ENCODE results near the gene MALL.
"Not testable (repeated sequence)": the region's sequence is repeated elsewhere in the genome, so short reads cannot be mapped to it uniquely, and the experiment has no call there.

MALL gene

DNA sequence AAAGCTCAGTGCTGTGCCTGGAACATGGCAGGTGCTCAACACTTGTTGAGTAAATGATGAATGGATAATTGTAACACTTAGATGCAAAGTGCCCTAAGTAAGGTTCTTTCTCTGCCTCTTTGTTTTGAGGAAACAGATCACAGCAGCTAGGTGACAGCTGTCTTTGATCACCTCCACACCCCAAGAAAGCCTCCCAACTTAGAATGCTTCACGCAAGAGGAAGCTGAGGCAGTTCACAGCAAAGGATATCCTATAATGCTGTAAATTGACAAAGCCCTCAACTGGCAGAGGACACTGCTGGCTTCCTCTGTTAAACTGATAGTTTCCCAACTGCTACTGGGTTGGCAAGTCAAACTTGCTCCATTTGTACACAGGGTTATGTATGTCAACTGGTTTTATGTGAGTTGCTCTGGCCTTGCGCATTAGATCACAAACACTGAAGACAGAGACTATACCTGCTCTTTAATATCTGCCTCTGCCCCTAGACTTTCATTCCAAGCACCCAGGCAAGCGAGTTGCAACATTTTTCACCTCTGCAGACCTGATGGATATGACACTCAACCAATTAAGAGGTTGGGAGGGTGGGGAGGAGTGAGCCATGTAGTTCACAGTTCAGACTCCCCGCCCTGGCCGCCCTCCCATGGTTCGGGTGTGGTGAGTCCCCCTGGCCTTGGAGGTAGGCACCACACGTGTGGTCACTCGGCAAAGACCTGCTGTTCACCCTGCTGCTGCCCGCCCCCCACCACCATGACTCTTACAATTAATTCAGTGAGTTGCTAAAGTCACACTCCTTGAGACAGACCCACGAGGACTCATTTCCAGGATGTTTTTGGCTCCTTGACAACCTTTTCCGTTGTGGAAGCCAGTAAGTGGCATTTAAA is 4.8 kb upstream of the MALL start:
- DNase-seq: no peak

DNA sequence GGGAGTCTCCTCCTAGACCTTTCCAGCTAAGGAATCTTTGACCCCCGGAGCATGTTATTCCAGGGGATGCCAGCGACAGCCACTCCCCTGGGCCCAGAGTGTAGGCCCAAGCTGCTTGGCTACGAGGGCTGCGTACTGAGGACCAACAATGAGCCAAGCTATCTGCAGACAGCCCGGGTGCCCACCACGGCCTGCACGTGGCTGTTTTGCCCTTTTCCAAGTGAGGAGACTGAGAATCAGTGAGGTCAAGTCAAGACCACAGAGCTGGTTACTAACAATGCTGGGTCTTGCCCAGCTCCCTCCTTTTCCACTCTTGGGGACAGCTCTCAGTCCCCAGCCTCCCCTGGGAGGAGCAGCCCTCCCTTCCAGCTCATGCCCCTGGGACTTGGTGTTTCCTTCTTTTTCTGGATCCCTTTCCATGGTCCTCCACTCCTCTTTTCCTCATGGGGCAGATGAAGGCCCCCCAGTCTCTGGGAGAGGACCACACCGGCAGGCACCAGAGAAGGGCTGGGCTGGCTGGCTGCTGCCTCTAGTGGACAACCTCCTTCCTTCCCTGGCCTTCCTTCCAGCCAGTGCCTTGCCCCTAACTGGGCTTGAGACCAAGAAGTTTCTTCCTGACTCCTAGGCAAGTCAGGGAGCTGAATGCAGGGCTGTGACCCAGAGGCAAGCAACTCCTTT is 550 bp upstream of the MALL start:
- DNase-seq: no peak

DNA sequence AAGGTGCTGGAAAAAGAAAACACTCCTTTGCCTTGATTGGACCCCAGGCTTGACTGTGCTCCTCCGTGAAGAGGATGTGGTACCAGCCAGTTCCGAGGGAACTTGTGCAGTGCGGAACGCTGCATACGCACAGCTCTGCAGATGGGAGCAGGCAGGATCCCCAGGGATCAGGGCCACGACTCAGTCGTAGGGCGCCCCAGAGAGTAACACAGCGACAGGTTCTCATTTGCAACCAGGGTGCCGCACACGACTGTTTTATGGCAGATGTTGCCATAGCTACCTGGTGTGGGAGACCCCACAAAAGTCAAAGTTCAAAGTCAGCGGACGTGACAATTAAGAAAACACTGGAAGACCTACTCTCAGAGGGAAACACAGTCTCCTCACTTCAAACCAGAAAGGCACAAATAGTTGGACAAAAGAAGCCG is 779 bp downstream of the MALL start:
- peak; percentile 39 for DNase-seq

DNA sequence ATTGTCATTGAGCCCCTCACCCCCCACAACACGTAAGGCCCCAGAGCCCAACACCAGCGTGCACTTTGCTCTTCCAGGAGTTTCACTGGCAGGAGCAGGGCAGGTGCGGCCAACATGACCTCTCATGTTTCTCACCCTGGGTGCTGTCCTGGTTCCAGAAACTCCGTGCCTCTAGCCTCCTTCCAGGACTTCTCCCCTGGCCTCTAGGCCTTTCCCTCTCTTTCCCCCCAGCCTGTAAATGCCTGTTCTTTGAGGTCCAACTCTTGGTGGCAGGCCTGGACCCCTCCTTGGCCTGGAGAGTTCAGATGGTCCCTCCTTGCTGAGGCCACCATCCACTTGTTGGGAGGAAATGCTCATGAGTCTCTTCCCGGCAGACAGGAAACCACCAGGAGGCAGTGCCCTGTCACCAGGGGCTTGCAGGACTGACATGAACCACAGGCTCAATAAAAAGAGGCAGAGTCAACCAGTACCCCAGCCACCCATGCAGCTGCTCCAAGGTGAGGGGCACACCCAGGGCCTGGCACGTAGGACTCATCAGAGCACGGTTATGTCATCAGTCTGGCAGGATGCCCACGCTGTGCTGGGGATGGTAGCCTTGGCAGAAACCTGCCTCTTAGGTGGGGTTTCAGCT is 1.5 kb downstream of the MALL start:
- peak; percentile 30 for DNase-seq

DNA sequence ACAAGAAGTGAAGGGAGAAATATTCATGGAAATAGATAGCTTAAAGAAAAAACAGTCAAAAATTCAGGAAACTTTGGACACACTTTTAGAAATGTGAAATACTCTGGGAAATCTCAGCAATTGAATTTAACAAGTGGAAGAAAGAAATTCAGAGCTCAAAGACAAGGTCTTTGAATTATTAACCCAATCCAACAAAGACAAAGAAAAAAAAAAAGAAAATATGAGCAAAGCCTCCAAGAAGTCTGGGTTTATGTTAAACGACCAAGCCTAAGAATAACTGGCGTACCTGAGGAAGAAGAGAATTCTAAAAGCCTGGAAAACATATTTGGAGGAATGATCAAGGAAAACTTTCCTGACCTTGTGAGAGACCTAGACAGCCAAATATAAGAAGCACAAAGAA is 7.3 kb downstream of the MALL start:
- not testable (repeated sequence) for DNase-seq

DNA sequence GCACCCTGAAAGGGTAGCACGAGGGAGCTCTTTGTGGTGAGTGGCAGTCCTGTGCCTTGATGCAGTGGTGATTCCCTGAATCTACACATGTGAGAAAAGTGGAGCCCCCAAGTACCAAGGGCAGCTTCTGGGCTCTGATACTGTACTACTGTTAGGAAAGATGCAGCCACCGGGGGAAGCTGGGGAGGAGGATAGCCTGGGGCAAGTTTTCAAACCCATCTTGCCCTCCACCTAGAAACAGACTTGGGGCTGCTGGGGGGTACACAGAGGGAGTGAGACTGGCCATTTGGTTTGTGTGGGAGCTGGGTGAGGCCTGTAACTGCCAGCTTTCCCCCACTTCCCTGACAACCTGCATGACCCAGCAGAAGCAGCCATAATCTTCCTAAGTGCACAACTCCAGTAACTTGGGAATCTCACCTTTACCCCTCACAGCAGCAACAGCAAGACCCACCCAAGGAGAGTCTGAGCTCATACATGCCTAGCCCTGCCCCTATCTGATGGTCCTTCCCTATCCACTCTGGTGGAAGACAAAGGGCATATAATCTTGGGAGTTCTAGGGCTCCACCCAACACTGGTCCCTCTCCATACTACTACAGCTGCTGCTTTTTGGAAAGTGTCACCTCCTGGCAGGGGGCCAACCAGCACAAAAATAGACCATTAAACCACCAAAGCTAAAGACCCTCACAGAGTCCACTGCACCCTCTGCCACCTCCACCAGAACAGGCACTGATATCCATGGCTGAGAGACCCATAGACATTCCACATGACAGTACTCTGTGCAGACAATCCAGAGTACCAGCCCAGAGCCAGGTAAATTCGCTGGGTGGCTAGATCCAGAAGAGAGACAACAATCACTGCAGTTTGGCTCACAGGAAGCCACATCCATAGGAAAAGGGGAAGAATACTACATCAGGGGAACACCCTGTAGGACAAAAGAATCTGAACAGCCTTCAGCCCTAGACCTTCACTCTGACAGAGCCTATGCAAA is 8.2 kb downstream of the MALL start:
- no peak for DNase-seq

DNA sequence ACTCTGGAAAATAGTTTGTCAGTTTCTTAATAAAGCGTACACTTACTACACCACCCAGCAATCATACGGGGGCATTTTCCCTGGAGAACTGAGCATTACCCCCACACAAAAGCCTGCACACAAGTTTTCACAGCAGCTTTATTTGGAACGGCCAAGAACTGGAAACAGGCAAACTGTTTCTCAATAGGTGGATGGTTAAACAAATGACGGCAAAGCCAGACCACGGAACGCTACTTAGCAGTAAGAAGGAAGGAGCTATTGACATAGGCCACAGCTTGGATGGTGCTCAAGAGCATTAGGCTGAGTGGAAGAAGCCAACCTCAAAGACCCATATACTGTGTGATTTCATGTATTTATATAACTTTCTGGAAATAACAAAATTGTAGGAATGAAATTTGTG is 9.0 kb downstream of the MALL start:
- no peak for DNase-seq

DNA sequence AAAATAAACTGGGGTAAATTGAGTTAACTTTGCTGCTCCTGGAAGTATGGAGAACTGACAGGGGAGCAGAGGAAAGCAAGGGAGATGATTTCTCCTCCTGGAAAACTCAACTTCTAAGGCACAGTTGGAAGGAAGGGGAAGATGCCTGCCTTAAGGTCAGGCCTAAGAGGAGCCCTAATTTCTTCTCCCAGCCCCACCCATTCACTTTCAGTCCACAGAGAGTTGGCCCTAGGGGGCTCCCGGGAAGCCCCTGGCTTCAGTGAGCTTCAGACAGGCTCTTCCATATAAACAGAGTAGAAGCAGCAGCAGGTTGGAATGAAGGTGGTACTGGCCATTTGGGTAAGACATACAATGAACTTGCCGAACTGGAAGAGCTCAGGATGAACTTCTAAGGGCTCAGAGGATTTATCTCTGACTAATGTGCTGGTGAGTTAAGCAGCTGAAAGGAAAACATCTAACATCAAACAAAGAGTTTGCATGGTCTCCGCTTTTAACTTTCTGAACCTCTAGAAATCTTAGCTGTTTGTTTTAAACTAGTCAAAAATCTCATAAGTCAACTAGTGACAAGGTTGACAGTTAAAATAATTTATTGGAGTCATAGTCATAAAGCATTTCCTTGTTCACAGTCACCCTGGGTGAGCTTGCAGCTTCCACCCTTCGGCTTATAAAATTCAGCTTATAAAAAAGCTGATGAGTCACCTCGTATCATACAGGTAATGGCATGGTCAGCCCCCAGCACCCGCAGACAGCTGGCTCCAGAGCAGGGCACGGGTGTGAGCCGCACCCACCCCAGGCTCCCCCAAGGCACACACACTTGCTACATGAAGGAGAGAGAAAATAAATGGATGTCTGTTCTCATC is 9.8 kb downstream of the MALL start:
- no peak for DNase-seq

DNA sequence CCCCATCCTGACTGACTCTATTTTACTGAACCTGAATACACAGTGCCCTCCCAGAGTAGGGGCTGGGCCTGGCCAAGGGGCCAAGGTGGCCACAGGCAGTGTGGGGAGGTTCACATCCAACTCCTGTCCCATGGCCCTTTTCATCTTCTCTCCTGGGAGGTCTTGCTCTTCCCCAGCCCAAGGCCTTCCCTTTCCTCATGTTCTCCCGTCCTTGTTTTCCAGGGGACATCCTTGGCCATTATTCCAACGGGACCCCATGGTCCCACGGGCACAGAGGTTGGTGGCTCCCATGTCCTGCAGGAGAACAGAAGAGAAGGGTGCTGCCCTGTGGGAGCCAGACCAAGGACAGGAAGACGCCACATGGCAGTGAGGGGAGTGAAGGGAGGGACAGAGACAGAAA is 10.4 kb downstream of the MALL start:
- no peak for DNase-seq

DNA sequence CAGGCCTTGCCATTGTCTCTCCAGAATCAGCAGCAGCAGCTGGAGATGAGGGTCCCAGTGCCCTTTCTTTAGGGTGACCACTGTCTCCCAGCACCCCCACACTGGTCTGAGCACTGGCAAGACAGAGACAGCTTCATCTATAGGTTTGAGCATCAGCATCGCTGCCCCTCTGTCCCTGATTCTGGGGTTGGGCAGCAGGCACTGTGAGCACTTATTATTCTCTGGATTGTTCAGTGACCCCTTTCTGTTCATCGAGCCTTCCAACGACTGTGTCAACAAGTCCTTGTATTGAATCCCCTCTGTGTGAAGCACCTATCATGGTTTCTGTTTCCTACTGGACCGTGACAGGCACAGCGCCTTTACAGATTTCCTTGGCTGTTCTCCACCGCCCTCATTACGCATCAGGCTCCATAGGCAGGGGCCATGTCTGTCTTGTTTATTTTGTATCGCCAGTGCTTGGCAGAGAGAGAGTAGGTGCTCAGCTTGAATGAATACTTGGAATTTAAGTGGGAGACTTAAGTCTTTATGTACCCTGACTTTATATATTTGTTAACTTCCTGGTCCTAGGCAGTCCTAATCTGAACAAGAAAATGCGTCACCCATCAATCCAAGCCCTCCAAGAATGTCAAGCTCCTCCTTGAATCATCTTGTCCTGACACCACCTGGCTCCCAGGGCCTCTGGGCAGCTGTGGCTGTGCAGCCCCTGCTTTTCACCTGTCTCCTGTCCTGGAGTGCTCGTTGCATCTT is 11.4 kb downstream of the MALL start:
- DNase-seq: no peak

DNA sequence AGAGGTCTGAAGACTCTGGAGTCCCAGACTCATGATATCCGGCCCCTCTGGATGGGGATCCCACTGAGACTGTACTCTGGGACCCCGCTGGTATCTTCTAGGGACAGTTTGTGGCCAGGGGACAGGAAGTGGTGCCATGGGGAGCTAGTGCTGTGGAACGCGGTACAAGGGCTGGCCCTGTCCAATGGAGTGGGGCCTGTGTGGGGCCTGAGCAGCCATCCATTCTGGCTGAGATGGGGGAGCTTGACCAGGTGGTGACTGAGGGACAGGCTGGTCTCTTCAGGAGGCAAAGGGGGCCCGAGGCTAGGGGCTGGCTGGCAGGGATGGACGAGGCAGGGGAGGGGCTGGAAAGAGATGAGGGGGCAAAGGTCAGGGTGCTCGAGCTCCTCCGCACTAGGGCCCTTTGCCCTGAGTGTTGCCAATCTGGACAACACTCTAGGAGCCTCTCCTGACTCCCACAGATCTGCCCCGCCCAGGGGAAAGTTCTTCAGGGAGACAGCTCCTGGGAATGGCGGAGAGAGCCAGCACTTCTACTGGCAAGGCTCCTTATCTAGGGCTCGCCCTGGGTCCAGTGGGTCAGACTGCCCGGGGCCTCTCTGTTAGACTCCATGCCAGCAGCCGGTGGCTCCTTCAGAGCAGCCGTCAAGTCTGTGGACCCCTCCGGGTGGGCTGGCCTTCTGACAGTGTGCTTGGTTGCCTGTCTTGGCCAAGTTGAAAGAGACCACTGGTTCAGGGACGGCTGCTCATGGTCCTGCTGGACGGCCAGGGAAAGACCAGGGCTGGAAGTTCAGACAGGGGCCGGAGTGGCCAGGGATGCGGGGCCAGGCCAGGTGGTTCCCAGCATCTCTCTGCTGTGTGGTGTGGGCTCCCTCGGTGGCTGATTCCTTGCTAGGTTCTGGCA is 12.3 kb downstream of the MALL start:
- DNase-seq: no peak

DNA sequence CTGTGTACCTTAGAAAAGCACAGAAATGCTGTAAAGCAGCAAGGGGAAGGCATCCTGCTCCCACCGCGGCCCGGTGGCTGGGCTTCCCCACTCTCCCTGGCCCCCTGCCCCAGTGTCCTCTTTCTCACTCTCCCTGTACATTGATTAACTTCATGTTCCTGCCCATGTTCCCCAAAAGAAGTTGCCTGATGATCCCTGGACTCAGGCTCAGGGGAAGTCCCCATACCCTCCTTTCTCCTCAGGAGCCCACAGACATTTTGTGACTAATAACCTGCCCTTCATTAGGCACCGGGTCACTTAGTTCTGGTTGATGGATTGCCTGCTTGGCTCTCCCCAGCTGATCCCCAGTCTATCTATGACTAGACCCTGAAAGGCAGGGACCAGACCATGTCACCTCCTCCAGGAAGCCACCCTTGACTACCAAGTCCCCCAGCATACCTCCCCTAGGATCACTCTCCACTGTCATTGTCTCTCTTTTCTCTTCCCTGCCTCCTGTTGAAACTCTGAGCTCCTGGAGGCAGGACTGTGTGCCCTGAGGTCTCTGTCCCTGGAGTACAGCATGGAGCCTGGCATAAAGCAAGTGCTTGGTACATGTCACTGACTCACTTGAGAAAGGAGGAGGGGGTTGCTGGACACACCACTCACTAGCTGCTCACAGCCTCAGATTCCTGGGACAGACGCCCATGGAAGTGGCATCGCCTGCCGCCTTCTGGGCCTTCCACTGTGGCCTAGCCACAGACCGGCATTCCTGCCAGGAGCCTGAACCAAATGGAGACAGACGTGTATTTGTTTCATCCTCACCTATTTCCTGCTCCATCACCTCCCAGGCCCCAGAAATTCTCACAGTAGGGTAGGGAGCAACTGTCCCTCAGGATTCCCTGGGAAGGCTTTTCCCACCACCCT is 13.5 kb downstream of the MALL start:
- no peak for DNase-seq

DNA sequence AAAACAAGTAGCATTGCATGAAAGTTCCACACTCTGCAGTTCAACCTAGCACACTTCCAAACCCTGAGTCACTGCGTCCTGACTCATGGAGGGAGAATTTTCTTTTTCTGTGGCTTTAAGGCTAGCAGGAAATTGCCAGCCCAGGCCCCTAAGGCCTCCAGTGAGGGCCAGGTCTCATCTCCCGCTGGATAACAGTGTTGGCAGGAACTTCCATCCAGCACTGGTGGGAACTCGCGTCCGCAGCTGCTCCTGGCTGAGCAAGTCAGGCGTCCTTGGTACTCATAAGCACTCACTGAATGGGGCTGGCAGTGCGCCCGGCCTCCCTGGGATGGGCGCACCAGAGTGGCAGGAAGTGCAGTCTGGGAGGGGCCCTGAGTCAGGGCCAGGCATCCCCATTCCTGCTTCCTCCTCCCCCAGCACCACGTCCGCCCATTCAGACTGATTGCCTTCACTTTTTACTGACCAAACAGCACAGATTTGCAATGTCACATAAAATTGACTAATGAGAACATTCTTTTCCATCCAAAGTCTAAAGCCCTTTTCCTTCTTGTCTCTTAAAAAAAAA is 14.3 kb downstream of the MALL start:
- DNase-seq: peak; percentile 69

DNA sequence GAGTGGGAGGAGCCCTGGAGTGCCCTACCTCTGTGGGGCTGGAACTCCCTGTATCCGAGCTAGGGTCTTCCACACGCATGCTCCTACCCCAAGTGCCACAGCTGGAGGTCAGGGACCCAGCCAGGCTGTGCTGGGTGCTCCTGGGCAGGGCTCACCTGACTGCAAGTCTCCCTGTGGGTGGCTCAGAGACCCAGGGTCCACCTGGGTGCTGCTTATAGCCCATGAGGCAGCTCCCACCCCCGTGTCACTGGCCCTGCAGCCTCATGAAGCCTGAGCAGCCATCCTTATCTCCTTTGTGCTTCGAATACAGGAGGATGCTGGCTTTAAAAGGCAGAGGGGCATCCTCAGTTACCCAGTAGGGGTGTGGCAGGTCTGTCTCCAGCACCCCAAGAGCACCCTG is 14.7 kb downstream of the MALL start:
- not testable (repeated sequence) for DNase-seq

DNA sequence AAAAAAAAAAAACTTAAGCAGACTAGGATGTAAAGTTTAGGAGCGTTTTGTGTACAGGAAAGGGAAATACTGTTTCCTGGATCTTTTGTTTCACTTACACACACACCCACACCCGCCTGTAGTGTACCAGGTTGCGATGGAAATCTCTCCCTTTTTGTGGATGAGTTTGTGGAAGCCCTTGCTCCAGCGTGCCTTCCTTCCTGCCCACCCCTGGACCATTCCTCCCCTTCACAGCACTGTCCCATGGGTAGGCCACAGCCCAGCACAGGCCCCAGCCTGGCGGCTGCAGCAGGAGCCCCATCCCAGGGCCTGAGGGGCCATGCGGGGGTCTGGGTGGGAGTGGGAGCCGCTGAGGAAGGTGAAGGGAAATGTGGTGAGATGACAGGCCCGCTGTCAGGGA is 15.1 kb downstream of the MALL start:
- DNase-seq: no peak

DNA sequence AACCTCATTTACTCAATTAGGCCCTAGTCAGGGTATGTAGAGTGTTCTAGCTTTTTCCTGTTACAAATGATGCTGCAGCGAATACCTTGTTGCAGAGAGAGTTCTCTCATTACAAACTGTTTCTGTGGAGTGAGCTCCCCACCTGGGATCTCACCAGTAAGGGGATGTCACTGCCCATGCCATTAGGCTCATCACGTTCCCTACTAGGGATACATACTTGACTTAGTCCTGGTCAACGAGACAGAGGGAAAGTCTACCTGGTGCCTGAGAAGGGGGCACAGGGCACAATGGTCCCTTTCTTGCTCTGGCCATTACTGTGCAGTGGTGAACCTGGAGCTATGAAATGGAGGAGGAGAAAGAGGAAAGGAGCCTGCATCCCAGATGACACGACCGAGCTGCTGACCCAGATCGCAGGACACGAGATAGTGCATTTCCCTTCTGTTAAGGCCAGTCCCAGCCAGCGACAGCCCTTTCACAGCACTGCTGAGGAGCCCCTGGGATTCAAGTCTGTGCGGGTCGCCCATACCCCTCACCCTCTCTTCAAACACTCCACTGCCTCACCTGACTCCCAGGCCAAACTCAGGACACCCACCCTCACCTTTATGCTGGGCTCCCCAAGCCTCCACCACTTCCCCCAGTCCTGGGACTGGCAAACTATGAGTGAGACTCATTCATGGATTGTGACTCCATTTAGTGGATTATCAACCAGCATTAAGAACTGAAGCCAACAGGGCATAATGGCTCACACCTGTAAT is 16.0 kb downstream of the MALL start:
- no peak for DNase-seq

DNA sequence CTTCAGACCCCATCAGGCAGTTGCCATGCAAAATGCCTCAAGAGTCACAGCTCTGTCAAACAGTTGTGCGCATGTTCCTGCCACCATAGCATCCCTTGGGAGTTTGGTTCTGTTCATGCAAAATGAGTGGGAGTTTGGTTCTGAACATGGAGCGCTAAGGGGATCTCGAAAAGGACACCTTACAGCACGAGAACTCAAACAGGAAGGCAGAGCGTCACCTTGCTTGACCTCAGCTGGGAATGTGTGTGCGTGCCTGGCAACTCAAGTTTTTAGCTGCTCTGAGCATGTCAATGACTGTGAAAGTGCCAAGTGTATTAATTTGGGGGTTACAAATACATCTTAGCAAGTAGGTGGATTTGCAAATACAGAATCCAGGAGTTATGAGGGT is 16.6 kb downstream of the MALL start:
- DNase-seq: no peak

Measured in NCI-H2171 (cell line).